Activated CD4-positive, alpha-beta T cell treated with anti-CD3 and anti-CD28 coated beads, Interleukin-2, amount 50 U/mL, for 1 hour (primary cell): Measurements from ENCODE around the gene LIN9.
"Not testable (repeated sequence)": the region's sequence is repeated elsewhere in the genome, so short reads cannot be mapped to it uniquely, and the experiment has no call there.

ENCODE experiments used
- DNase-seq: peaks from one replicate; pipeline ENCODE4 v3.0.0-alpha.2; 2020

Gene LIN9

DNA sequence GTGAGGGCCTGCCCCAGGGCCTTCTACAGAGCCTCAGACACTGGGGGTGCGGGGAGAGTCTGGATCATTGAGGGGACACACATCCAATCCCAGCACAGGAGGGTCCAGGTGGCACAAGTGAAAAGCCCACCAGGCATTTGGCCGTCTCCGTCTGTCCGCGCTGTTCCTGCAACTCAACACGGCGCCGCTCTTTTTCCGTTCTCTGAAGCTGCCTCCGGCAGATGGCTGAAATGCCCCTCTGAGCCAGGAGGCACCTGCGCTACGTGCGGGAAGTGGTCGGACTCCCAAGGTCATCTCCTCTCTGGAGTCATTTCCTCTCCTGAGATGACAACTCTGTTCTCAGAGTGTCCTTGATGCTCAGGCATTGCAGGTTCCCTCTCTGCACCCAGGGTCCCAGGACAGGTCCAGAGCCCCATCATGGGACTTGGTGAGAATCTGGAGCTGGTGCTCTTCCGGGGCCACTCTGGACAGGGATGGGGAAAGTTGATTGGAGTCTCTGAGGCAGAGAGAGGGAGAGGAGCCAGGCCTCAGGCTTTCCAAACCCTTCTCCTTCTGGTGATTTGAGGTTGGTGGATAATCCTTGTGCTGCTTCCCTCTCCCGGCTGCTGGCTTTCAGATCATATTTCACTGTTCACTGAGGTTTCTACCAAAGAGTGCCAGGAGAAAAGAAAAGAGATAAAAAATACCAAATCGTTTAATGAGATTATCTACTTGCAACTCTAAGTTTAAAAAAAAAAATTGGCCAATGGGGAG lies 99.5 kb downstream of the LIN9 start:
- DNase-seq = no peak

DNA sequence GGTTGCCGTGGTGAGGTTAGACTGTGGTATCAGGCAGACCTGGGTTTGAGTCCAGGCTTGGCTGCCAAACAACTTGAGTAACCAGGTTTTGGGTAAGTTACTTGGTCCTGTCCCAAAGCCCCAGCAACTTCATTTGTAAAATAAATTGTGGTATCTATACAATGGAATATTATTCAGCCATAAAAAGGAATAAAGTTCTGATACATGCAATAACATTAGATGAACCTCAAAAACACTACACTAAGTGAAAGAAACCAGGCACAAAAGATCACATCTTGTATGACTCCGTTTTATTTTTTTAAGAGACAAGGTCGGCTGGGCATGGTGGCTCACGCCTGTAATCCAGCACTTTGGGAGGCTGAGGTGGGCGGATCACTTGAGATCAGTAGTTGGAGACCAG lies 101.9 kb downstream of the LIN9 start:
- DNase-seq = no peak

DNA sequence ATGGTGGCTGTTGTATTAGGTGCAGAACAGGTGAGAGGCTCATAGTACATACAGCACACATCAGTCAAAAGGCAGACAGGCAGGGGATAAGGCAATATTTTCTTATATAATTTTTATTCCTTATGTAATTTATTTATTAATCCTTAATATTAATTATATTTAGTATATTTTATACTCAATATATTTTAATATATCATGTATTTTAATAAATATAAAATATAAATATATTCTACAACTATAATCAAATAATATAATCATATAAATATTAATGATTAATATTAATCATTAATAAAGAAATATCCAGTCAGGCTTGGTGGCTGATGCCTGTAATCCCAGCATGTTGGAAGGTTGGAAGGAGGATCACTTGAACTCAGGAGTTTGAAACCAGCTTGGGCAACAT lies 104.8 kb downstream of the LIN9 start:
- DNase-seq = no peak

DNA sequence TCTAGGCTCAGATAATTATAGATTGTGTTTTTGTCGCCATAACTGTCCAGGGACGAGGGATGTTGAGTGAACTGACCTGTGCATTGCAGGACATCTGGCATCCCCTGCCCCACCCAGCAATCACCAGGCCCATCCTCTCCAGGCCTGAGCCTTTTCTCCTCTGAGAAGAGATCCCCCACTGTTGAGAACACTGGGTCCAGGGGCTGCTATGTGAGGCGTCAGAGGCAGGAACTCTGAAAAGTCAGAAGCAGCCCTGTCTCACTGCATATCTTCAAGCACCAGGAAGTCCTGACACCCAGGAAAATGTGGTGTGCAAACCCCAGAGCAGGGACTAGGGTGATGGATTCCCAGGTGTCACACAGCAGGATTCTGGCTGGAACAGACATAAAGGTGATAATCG lies 105.3 kb downstream of the LIN9 start:
- DNase-seq = no peak

DNA sequence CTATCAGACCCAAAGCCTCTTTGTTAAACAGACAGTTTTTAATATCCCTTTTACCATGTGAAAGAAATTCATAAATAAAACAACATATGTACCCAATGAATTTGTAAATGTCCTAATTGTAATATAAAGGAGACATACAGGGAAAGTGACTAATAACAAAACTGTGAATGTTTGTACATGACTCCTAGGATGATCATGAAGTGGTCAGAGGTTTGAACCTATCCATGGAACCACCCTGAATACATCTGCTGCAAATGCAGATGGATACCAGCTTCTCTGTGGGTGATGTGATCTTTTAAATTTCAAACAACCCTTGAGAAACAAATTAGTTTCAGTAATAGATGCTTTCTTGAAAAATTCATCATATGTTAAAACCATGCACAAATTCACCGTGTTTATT lies 105.7 kb downstream of the LIN9 start:
- no peak for DNase-seq

DNA sequence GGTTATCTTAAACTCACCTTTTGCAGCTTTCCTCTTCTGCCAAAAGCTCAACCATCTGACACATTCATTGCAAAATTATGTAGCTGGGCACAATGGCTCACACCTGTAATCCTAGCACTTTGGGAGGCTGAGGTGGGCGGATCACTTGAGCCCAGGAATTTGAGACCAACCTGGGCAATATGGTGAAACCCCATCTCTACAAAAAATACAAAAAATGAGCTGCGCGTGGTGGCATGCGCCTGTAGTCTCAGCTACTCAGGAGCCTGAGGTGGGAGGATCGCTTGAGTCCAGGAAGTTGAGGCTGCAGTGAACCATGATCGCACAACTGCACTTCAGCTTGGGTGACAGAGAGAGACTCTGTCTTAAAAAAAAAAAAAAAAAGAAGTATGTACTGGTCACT lies 106.3 kb downstream of the LIN9 start:
- DNase-seq = not testable (repeated sequence)

DNA sequence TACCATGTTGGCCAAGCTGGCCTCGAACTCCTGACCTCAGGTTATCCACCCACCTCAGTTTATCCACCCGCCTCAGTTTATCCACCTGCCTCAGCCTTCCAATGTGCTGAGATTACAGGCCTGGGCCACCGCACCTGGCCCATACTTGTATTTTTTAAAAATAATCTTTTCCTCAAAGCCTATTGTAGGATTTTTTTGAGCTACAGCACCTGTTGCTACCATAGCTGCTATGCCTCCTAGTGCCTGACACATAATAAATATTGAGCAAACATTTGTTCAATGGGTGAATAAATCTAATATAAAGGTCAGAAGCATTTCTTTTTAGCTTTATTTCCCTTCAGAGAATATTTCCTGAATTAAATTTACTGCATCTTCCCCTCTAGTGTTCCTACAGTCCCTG lies 106.7 kb downstream of the LIN9 start:
- DNase-seq = no peak

DNA sequence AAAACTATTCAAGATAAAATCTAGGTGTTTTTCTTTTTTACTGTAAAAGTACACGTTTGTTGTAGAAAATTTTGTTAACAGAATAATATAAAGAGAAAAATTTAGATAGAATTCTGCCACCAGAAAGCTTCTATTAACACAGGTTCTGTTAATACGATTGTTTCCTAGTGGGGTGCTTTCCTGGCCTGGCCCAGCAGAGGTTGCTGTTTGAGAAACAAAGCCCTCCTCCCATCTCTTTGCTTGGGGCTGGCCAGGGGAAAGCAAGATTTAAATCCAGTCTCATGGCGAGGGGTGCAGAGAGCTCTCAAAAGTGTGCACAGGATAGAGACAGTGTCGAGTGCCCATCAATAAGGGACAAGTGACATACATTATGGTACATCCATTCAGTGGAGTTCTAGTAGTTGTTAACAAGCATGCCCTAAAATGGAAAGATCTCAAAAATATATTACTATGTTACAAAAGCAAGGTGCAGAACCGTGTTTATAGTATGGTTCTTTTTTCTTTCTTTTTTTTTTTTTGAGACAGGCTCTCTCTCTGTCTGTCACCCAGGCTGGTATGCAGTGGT lies 107.9 kb downstream of the LIN9 start:
- DNase-seq = no peak

DNA sequence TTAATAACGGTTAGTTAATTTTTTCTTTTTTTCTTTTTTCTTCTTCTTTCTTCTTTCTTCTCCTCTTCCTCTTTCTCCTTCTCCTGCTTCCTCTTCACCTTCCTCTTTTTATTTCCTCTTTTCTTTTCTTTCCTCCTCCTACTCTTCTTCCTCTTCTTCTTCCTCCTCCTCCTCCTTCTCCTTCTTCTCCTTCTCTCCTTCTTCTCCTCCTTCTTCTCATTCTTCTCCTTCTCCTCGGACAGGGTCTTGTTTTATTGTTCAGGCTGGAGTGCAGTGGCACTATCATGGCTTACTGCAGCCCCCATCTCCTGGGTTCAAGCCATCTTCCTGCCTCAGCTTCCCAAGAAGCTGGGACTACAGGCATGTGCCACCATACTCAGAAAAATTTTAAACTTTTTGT lies 109.0 kb downstream of the LIN9 start:
- DNase-seq = no peak

DNA sequence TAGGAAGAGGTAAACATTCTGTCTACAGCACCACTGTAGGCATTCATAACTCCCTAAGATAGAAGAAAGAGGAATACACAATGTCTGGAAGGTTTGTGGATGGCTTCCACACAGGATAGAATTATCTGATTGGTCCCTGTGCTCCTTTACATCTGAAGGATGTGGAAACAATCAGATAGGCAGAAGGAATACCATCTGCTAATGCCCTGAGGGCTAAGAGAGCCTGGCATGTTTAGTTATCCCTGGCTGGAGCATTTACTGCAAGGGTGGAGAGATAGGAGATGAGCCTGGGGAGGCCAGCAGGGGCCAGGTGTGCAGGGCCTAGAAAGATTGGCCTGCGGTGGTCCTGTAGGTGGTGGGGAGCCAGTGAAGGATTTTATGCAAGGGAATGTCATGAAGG lies 113.8 kb downstream of the LIN9 start:
- no peak for DNase-seq

DNA sequence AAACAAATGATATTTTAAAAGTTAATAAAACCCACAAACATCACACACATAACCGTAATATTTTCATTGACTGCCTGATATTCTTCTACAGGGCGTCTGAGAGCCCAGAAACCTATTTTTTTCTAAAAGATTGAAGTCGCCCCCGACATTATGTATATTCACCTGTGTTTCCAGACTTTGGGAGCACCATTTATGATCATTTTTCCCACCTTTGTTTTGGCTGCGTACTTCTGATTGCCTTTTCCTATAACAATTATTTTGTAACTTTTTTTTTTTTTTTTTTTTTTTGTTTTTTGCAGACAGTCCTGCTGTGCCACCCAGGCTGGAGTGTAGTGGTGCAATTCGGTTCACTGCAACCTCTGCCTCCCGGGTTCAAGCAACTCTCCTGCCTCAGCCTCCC lies 121.6 kb downstream of the LIN9 start:
- no peak for DNase-seq

DNA sequence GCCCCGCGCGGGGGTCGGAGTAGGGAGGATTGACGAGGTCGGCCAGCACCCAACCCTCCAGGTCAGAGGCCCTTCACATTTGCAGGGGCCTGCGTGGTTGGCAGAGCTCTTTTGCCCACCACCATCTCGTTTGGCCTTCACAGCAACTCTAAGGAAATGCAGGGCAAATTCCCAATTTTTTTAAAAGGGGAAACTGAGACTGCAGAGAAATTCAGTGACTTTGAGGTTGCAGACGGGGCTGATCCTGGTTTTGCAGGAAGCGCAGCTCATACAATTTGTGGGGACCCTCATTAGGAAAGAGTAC lies 122.0 kb downstream of the LIN9 start:
- no peak for DNase-seq

DNA sequence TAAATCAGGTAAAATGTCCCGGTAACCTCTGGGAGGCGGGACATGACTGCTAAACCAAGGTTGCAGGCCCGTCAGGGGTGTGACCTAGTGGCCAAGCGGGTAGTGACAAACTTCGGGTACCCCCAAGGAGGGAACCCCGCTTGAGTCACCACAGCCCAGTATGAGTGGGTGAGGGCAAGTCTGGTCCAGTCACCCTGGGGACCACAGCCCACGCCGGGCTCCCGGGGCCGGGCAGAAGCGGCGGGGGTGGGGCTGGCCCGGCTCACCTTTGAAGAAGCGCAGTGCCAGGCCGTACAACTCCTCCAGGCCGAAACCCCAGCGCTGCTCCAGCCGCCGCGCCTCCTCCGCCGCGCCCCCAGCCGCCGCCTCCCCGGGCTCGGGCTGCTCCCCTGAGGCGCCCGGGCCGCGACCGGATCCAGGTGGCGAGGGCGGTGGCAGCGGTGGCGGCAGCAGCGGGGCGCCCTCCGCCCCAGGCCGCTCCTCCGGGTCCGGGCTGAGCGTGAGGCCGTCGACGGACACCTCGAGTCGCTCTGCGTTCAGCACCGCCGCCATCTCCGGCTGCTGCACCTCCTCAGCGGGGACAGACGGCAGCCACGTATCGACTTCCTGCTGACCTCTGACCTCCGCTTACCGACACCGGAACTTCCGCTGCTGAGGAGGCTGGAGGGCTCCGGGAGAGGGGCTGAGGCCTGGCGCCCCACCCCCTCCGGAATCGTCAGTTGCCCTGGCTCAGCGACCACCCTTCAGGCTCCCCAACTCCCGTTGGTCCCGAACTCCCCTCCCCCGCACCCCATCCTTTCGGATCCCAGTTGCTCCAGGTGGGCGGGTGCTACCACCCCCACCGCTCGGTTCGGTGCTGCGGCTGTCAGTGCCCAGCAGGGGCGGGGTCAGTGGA lies 122.6 kb downstream of the LIN9 start, which contains the start of gene ACBD3:
TSS of gene ACBD3 (minus strand) at position 618 of the 895 bp plus-strand sequence. CDS start at position 552, 66 bp downstream.
- peak; percentile 80 for DNase-seq

DNA sequence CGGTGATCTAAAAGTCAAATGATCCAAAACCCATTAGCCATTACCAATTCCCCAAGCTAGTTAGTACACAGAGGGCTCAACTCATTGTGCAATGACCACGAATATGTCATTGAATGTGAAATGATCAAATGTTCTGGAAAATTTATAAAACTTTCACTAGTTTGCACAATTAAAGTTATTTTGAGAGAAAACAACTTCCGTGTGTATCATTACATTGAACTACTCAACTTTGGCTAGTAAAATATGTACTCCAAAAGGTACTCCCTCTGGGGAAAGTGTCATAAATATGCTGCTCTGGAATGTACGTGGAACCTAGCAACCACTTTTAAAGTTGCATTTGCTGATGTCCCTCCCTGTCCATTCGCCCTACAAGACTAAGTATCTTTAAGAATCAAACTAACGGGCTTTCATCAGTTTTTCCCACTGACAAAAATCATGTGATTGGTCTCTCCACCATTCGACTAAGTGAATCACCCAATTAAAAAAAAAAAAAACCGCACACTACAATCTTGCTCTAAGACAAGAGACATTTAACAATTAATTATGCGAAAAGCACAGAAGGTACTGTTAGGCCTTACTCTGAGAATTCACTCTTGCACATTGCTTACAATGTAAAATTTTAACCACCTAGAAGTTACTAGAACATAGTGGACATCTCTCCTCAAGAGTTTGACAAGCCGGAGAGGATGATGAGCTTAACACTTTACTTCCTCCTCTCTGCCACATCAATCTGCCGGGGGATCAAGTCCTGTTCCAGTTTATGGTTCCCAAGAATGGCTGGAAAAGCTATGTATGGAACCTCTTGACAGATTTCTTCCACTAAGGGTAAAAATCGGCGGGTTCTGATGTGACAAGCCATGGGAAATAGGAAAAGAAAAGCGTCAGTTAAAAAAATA lies 123.6 kb downstream of the LIN9 start:
- no peak for DNase-seq

DNA sequence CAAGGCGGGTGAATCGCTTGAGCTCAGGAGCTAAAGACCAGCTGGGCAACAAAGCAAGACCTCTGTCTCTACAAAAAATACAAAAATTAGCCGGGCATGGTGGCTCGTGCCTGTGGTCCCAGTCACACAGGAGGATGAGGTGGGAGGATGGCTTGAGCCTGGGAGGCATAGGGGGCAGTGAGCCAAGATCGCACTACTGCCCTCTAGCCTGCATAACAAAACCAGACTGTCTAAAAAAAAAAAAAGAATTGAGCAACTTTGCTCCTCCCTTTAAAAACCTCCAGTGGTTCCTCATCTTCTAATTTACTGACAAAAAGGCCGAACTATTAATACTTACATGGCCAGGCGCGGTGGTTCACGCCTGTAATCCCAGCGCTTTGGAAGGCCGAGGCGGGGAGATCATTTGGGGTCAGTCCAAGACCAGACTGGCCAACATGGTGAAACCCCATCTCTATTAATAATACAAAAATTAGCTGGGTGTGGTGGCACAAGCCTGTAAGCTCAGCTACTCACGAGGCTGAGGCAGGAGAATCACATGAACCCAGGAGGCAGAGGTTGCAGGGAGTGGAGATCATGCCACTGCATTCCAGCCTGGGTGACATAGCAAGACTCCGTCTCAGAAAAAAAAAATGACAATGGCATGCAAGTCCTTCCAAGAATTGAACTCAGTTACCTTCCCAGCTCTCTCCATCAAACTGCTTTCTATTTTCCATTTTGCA lies 126.8 kb downstream of the LIN9 start:
- no peak for DNase-seq
